IPS-18c (cell line): Measurements from ENCODE around the gene STPG1.

Experiments used
- H3K4me3 ChIP-seq: 2 replicates; pipeline ENCODE4 v1.7.0; 2013; ENCODE audit warnings: low read depth, mild to moderate bottlenecking, low read length, moderate library complexity; ENCODE audit not compliant: insufficient read depth
- H3K9me3 ChIP-seq: one replicate; pipeline ENCODE4 v1.6.1; 2013; ENCODE audit warnings: mild to moderate bottlenecking, low read length, moderate library complexity; ENCODE audit not compliant: control insufficient read depth, insufficient read depth

STPG1 gene

GRCh38 chr1:24319312-24319863, 94.2 kb downstream of the STPG1 start, which contains the start of gene GRHL3:
Gene GRHL3, plus strand, starts transcription at chr1:24319357. Its CDS starts 195 bp downstream, at chr1:24319552.
- Histone ChIP-seq H3K4me3 (peak within 1 kb of the TSS; percentile 51), H3K9me3 (peaks cover 2% of the 10 kb centered on the region)

GRCh38 chr1:24318615-24319311, 94.8 kb downstream of the STPG1 start:
- H3K4me3 ChIP-seq: peak overlapping the region; percentile 51; the same call in 1 of the 2 replicates

GRCh38 chr1:24317956-24318614, 95.5 kb downstream of the STPG1 start:
- peaks cover 2% of the 10 kb centered on the region for H3K9me3 ChIP-seq
- no peak overlapping the region for H3K4me3 ChIP-seq

More at GRCh38 chr1:24318615-24319311, 94.8 kb downstream of the STPG1 start:
- H3K9me3 ChIP-seq: peaks cover 2% of the 10 kb centered on the region

- Histone ChIP-seq H3K9me3 (peaks cover 2% of the 10 kb centered on the region), H3K4me3 (no peak overlapping the region)
Observed at GRCh38 chr1:24317081-24317480, 96.5 kb downstream of the STPG1 start.

- Histone ChIP-seq H3K4me3 (no peak overlapping the region), H3K9me3 (no peaks in the 10 kb centered on the region)
Observed at GRCh38 chr1:24316645-24317044, 96.9 kb downstream of the STPG1 start.

GRCh38 chr1:24315391-24315790, 98.2 kb downstream of the STPG1 start:
- Histone ChIP-seq H3K9me3 (no peaks in the 10 kb centered on the region), H3K4me3 (no peak overlapping the region)

- no peak overlapping the region for H3K4me3 ChIP-seq
- no peaks in the 10 kb centered on the region for H3K9me3 ChIP-seq
Observed at GRCh38 chr1:24311741-24312140, 101.8 kb downstream of the STPG1 start.

GRCh38 chr1:24311234-24311633, 102.3 kb downstream of the STPG1 start:
- Histone ChIP-seq H3K4me3 (no peak overlapping the region), H3K9me3 (no peaks in the 10 kb centered on the region)

- Histone ChIP-seq H3K4me3 (no peak overlapping the region), H3K9me3 (no peaks in the 10 kb centered on the region)
Observed at GRCh38 chr1:24309762-24310485, 103.7 kb downstream of the STPG1 start.

- no peaks in the 10 kb centered on the region for H3K9me3 ChIP-seq
- no peak overlapping the region for H3K4me3 ChIP-seq
Observed at GRCh38 chr1:24308365-24309015, 105.1 kb downstream of the STPG1 start.
